GM10248 (cell line): ENCODE data around the gene PSMC6.

Experiments used
- CTCF ChIA-PET: fragments of 300-600 bp; sonication (Branson Sonifier 250); formaldehyde crosslinking; extraction: SDS; loops from one replicate; lab custom pipeline; 2021; ENCODE audit warnings: antibody characterized with exemption; lab: Yijun Ruan, JAX
- POLR2A ChIA-PET: fragments of 350-650 bp; sonication (Branson Sonifier 250); formaldehyde crosslinking; extraction: SDS; loops from one replicate; lab custom pipeline; 2020; ENCODE audit warnings: antibody characterized with exemption; lab: Yijun Ruan, JAX
- DNase-seq: peaks from one replicate; pipeline ENCODE4 v3.0.0; 2012; ENCODE audit errors: extremely low spot score
- TF ChIP-seq, protein P1 (sequence below): IDR thresholded peaks from 2 replicates; pipeline ENCODE4 v1.5.1; 2012; ENCODE audit warnings: mild to moderate bottlenecking, low read depth; ENCODE audit errors: extremely low read depth, missing control alignments, control extremely low read depth

PSMC6 gene

DNA sequence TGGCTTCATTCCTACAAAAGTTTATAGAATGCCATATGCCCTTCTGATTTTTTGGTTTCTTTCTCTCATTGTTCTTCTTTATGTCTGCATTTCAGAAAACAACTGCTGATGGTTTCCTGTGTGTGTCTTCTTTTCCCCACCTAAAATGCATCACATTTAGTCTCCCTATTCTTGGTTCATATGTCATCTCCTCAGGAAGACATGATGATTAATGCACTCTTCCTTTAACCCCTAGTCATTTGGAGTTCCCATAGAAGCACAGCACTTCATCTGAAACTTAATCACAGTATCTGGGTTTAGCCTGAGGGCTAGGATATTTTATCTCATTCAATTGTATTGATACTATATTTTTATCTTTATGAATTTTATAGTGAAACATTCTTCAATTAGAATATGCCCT, 62.9 kb downstream of the PSMC6 start:
- ChIA-PET CTCF (no interaction called here), POLR2A (no interaction called here)
- no peak for DNase-seq
- TF ChIP-seq, protein P1, sequence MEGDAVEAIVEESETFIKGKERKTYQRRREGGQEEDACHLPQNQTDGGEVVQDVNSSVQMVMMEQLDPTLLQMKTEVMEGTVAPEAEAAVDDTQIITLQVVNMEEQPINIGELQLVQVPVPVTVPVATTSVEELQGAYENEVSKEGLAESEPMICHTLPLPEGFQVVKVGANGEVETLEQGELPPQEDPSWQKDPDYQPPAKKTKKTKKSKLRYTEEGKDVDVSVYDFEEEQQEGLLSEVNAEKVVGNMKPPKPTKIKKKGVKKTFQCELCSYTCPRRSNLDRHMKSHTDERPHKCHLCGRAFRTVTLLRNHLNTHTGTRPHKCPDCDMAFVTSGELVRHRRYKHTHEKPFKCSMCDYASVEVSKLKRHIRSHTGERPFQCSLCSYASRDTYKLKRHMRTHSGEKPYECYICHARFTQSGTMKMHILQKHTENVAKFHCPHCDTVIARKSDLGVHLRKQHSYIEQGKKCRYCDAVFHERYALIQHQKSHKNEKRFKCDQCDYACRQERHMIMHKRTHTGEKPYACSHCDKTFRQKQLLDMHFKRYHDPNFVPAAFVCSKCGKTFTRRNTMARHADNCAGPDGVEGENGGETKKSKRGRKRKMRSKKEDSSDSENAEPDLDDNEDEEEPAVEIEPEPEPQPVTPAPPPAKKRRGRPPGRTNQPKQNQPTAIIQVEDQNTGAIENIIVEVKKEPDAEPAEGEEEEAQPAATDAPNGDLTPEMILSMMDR: no peak

DNA sequence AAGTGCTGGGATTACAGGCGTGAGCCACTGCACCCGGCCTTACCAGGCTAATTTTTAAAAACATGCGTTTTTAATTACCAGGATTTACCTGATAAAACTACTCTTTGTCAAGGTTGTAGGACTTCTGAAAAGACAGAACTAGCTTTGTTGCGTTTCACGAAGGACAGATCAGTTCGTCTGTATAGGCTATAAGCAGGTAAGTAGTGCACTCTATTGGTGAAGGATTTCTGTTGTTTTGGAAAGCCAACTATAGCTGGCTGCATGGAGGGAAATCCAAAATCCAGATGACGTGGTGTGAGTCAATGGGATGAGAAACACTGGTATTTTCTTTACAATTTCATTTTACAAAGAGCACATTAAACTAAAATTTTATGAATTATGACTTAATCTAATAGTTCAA, 69.8 kb downstream of the PSMC6 start:
- no peak for DNase-seq
- CTCF ChIA-PET: interaction anchor here (1.7 kb wide), 1 partner anchor 16 kb away, joined by 3 read pairs; no protein-coding TSS in a partner anchor
- POLR2A ChIA-PET: no interaction called here
- TF ChIP-seq, protein P1: no peak
